GM21717 (cell line): Measurements from ENCODE around the gene PTPN2.
"Not testable (repeated sequence)": the region's sequence is repeated elsewhere in the genome, so short reads cannot be mapped to it uniquely, and the experiment has no call there.

Source experiments
- ATAC-seq: cut with Tn5 transposase; IDR thresholded peaks from one replicate; pipeline ENCODE4 v1.9.1; 2021; ENCODE audit warnings: mild to moderate bottlenecking, moderate library complexity; ENCODE audit not compliant: unreplicated experiment

Gene PTPN2

DNA sequence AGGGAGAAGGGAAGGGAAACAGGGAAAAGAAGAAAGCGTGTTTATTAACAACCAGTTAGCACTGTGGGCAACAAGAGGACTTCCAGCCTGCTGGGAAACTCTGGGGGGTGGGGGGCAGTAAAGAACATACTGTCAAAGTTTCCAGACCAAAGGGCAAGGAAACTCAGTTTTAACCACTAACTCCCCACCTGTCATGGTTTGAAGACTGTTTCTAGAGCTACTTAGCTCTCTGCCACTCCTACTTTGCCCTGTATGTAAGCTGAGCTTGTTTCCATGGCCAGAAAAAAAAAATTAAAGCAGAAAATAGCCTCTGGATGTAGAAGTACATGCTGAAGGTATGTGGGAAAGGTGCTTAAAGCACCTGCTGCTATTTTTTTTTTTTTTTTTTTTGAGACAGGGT lies 11.0 kb upstream of the PTPN2 start:
- ATAC-seq = no peak

DNA sequence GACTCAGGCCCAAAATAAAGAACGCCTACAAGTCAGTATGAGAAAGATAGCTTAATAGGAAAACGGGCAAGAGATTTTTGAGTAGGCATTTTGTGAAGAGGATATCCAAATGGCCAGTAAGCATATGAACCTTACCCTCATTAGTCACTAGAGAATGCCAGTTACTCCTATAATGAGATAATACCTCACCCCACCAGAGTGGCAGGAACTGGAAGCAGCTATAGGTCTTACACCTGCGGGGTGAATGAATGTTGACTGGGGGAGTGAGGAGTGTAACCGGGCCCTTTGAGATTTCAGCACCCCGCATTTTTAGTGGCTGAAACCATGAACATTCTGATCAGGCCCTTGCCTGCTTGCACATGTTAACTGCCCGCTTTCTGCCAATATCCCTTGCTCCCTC lies 7.5 kb upstream of the PTPN2 start:
- no peak for ATAC-seq

DNA sequence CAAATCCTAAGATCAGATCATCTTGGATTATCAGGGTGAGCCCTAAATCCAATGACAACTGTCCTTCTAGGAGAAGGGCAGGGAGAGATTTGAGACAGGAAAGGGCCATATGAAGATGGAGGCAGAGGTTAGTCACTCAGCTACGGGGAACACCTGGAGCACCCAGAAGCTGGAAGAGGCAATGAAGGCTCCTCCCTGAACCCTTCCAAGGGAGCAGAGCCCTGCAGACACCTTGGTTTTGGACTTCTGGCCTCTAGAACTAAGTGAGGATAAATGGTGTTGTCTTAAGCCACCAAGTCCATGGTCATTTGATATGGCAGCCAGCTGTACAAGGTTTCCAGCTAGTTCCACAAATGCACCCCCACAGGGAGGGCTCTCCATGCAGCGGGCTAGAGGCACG lies 6.9 kb upstream of the PTPN2 start:
- ATAC-seq = no peak

DNA sequence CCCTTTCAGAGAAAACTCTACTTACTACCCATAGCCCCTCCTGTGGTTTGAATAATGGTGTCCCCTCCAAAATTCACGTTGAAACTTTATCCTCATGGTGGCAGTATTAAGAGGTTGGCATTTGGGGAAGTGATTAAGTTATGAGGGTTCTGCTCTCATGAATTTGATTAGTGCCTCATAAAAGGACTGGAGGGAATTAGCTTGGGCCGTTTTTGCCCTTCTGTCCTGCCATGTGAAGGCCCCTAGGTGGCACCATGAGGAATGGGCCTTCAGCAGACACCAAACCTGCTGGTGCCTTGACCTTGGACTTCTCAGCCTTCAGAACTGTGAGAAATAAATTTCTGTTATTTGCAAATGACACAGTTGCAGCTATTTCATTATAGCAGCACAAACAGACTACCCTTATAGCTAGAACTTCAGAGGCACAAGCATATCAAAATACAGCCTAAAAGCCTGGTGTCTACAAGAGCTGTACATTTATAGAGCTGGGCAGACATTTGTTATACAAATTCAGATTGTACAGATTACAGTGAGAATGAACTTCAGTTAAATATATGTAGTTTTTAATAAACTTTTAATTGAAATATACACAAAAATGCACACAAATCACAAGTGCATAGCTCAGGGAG lies 2.6 kb upstream of the PTPN2 start:
- ATAC-seq = no peak

DNA sequence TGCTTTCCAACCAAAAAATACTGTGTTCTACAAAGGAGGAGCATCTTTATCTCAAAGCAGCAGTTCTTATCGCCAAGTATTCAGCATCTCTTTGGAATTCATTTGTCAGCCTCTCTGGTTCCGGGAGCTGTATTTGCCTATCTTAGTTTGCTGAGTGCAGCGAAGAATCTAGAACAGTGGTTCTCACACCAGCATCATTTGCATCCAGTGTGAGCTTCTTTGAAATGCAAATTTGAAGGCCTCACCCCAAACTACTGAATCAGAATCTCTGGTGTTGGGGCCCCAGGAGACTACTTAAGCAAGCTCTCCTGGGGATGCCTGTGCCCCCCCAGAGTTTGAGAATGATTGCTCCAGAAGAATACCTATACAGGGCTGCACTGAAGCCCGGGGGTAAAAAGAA lies 1.5 kb upstream of the PTPN2 start:
- ATAC-seq = no peak

DNA sequence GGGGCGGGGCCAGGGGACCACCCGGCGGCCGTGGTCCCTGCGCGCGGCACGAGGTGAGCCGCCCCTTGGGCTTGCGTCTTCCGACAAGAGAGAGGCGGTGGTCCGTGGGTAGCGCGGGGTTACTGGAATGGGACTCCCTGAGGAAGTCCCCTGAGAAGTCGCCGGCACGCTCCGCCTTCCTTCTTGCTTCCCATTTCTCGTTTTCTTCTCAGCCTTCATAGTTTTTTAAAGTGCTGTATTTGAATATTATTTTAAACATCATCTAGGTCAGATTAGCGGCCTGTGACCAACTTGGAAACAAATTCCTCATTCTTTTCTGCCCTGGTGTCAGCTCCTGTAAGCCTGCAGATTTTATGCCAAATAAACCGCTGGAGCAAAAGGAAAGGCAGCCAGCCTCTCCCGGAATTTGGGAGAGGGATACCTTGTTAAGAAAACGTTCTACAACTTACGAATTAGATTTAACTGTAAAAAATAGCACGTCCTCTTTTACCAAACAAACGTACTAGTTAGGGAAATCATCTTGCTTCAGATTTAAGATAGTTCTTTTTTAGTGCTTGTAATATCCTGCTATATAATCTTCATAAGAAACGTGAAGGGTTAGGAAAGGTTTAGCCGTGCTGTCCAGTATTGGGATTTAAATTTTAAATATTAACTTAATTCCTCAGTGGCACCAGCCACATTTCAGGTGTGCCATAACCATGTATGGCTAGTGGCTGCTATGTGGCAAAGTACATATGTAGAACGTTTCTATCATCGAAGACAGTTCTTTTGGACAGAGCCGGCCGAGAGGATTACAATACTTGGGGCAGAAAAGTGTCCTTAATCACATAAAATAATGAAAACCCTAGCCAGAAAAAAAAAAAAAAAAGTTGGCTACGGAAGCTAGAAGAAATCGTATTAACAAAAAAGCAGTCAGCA lies 628 bp upstream of the PTPN2 start:
- ATAC-seq = no peak

DNA sequence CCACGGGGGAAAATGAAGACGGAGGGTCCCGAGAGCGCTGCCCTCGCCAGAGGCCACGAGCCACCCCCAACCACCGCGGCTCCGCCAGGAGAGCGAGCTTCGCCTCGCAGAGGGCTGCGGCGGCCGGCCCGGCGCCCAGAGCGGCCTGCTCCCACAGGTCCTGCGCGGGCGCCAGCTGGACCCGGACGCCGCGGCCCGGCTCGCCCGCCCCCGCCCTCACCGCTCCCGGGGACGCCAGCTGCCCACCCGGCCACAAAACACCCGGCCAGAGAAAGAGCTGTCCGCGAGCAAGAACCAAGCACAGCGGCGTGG lies 709 bp downstream of the PTPN2 start:
- peak; percentile 13 for ATAC-seq

DNA sequence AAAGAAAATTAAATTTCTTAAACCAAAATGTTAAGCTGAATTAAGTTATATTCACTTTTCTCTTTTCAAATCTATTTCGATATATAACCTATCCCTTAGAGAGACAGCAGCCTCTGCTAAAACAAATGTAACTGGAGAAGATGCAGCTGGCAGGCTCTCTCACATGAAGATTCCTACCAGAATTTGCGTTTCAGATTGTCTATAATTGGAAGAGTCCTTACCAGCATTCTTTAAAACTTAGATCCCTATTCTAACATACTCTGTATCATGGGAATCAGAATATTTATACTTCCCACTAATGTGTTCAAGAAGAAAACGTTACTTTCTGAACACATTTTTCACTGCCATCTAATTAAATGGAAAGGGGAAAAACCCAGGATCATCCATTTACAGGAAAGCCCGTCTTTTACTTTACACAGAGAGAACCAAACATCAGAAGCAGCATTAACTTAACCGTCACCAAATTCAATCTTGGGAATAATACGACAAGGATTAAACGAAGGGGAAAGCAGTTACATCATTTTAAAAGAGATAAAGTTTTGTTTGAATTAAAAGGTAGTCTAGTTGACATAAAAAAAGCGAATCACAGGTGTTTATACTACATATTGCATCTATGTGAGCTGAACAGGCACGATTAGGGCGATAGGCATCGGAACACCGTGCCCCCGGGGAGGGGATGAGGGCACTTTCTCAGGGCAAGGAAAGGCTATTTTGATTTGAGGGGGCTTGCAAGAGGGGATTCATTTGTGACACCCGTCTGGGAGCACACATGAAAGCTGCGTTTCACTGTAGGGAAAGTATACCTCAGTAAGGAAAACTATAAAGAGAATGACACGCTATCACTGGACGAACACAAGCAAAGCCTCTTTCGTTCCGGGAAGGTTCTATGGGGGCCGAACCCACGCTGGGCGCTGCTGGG lies 1.3 kb downstream of the PTPN2 start:
- ATAC-seq = peak; percentile 2

DNA sequence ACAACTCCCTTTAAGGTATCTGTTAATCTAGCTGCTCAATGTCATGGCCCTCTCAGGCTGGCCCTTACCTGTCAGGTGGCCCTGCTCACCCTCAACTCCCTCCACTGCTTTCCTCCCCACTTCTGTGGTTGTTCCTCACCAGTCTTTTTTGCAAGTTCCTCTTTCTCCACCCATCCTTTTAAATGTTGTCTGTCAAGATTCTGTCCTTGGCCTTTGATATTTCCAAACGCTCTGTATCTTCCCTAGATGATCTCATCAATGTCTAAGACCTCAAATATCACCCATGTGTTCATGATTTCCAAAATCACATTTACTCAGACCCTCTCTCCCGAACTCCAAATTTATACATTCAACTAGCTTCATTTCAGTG lies 3.5 kb downstream of the PTPN2 start:
- no peak for ATAC-seq

DNA sequence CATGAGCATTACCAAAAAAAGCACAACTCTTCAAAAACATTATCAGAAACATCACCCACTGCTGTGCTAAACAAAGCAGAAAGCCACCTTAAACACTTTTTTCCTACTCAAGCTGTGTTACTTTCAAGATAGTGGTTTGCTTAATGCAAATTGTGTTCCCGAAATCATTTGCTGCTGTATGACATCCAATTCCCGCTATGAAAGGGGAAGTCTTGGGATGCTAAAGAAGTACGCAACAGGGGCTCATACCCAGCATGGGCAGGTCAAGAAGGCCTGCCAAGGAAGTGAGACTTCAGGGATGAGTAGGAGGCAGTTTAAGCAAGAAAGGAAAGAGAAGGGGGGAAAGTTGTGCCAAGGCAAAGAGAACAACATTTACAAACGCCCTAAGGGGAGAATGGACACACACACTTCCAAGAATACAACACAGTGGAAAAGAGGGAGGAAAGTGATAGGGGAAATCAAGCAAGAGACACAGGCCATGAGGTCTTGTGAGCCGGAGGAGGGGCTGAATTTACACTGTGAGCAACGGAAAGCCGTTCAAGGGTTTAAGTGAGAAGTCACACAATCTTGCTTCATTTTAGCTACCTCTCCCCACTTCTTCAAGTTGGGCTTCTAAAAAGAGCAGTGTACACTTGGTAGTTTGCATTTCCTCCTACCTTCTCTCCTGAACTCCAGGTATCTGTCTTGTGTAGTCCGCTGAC lies 4.0 kb downstream of the PTPN2 start:
- no peak for ATAC-seq

DNA sequence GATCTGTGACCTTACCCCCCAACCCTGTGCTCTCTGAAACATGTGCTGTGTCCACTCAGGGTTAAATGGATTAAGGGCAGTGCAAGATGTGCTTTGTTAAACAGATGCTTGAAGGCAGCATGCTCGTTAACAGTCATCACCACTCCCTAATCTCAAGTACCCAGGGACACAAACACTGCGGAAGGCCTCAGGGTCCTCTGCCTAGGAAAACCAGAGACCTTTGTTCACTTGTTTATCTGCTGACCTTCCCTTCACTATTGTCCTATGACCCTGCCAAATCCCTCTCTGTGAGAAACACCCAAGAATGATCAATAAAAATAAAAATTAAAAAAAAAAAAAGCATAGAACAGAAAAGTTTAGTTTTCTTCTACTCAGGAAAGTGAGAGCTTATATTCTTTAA lies 9.0 kb downstream of the PTPN2 start:
- ATAC-seq = not testable (repeated sequence)

DNA sequence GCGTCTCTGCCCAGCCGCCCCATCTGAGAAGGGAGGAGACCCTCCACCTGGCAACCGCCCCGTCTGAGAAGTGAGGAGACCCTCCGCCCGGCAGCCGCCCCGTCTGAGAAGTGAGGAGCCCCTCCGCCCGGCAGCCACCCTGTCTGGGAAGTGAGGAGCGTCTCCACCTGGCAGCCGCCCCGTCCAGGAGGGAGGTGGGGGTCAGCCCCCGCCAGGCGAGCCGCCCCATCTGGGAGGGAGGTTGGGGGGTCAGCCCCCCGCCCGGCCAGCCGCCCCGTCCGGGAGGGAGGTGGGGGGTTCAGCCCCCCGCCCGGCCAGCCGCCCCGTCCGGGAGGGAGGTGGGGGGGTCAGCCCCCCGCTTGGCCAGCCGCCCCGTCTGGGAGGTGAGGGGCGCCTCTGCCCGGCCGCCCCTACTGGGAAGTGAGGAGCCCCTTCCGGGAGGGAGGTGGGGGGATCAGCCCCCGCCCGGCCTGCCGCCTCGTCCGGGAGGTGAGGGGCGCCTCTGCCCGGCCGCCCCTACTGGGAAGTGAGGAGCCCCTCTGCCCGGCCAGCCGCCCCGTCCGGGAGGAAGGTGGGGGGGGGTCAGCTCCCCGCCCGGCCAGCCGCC lies 10.0 kb downstream of the PTPN2 start:
- not testable (repeated sequence) for ATAC-seq

DNA sequence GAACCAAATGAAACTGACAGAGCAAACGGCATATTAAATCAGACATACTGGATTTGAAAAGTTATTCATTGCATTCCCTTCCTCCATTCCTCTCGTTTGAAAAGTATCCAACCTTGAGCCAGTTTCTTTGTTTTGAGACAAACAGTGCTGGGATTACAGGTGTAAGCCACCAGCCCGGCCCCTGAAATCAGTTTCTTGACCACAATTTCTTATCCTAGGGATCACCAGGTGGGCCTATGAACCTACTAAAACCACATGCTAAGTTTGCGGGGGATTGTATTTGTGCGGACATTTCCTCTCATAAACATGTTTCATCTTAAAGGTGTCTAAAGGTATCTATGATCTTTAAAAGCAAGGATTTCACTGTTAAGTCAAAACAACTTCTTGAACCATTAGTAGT lies 11.6 kb downstream of the PTPN2 start:
- ATAC-seq = no peak

DNA sequence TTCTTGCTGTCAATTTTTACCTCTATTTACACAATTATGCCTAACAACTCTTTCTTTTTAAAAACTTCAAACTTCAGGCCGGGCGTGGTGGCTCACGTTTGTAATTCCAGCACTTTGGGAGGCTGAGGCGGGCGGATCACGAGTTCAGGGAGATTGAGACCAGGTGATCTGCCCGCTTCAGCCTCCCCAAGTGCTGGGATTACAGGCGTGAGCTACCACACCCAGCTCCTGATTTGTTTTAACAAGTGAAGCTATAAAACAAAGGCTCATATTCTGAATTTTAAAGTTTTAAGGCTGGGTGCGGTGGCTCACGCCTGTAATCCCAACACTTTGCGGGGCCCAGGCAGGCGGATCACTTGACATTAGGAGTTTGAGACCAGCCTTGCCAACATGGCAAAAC lies 15.5 kb downstream of the PTPN2 start:
- no peak for ATAC-seq

DNA sequence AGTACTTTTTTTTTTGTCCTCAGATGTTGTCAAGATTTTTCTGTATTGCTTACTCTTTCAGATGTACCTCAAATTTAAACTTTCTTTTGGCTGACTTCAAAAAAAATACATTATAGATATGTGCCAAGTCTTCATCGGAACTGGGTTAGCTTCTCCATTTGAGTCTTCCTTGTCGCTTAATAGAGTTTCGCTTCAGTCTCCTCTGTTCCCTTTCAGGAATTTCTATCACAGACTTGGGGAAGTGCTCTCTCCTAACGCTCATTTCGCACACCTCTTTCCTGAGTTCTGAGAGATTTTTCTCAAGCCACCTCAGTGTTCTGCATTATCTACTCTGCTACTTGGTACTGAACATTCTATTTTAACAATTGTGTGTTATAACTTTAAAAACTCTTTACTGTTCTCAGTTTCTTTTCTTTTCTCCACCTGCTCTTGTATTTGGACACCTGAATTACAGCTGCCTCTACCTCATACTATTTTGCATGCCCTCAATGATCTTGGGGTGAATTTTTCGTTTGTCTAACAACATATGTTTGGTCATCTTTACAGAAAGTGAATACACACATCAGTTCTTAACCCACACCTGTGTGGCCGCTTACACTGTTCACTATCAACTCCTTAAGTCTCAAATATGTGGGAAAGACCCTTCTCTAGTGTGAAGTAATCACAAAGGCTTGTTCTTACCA lies 16.5 kb downstream of the PTPN2 start:
- no peak for ATAC-seq

DNA sequence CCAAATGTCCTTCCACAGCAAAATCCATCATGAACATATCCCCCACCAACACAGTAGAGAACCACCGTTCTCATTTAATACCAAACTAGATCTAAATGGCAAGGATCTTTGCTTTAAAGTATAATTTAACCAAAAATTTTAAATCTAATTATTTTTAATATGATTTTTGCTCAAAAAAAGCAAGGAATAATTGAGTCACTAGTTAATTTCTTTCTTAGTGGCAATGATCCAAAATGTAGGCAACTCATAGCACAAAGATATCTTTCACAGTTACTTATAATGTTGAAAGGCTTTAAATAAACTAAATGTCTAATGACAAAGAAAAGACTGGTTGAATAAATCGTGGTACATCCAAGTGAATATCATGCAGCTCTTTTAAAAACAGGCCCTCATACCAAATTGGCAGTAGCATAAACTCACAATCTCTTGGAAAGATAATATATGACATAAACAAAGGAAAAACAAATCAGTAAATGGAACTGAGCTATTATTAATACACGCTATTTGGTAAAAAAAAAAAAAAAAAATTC lies 20.3 kb downstream of the PTPN2 start:
- no peak for ATAC-seq

DNA sequence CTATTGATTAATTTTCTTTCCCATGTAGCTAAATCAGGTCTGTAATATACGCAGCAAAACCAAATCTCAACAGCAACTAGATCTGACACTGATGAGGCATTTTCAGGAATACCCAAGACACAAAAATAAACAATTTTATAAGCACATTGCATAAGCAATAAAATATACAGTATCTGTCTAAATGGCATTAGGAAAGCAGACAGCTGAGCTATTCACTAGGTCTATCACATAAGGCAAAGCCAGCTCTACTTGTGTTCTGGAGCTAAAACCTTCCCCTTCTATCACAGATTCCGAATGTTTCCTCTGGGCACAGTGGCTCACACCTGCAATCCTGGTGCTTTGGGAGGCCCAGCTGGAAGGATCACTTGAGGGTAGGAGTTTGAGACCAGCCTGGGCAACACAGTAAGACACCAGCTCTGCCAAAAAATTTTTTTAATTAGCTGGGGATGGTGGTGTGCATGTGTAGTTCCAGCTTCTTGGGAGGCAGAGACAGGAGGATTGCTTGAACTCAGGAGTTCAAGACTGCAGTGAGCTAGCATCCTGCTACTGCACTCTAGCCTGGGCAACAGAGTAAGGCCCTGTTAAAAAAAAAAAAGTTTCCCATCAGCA lies 21.1 kb downstream of the PTPN2 start:
- ATAC-seq = no peak

DNA sequence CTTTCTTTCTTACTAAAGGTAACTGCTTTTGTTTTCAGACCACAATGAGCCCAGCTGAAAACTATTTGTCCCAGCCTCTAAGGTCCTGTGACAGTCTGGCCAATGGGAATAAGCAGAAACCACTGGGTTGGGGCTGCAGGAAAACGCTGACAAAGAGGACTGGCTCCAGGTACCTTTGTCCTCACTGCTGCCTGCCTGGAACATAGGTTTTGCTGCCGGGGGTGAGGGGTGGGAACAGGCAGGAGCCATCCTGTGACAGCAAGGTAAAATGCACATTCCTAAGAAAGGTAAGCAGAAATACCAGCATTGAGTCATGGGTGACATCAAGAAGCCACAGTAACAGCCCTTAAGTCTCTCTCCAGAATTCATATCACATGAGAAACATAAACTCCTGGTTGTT lies 21.6 kb downstream of the PTPN2 start:
- ATAC-seq = no peak

DNA sequence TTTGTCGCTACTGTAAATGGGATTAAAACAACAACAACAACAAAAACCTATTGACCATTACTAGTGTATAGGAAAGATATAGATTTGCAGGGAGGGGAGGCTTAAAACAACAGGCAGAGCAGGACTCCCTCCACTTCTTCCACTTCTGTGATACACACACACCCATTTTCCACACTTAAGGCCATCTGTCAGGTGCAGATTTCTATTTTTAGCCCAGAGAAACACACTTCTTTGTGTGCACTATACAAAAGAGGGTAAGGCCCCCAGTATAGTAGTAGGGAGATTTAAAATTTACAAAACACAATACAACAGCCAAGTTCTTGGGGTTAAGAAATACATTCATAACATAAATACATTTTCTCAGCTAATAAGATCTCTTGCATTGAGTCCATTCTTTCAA lies 22.4 kb downstream of the PTPN2 start:
- no peak for ATAC-seq
